Superior temporal gyrus (tissue), 1 donor: ENCODE results near the gene CKMT1B.
"Not testable (repeated sequence)": the region's sequence is repeated elsewhere in the genome, so short reads cannot be mapped to it uniquely, and the experiment has no call there.

ENCODE experiments used
- DNase-seq: peaks from one replicate; pipeline ENCODE4 v3.0.0-alpha.2; 2016; ENCODE audit errors: extremely low spot score

The CKMT1B gene

DNA sequence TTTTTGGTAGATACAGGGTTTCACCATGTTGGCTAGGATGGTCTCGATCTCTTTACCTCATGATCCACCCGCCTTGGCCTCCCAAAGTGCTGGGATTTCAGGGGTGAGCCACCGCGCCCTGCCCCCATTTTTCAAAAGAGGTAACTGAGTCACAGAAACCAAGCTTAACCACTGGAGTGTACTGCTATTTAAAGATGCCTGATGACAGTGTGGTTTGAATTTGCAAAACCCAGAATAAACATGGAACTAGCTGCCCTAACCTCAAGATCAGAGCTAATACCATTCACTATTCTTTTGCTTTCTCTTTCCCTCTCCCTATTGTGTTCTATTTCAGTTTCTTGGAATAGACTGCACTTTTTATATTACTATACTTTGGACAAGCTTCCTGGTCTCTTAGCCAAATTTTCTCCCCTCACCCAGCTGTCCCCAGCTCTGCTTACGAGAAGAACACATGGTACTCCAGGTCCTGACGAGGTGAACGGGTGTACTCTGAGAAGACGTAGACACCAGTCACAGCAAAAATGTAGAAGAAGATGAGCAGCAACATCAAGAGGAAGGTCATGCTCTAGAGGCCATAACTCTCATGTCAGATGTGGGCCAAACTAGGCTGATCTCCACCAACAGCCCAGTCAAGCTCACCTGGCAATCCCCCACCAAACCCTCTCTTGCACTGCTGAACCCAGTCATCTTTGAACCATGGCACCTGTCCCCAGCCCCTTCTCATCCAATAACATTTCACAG lies 44.8 kb downstream of the CKMT1B start:
- not testable (repeated sequence) for DNase-seq
